HepG2 (cell line): ENCODE data around the gene PLSCR5.

Experiments
- CTCF ChIP-seq: sonication (generic); formaldehyde crosslinking; IDR thresholded peaks from 2 replicates; pipeline ENCODE4 v1.5.0; 2020; ENCODE audit warnings: mild to moderate bottlenecking, missing genetic modification reagents, moderate library complexity
- EZH2 ChIP-seq: conservative IDR thresholded peaks from 2 replicates; pipeline ENCODE4 v1.6.1; 2012; ENCODE audit warnings: mild to moderate bottlenecking, low read depth, low read length, moderate library complexity
- POLR2A ChIP-seq, 2 experiments: IDR thresholded peaks; 2 replicates each; pipeline ENCODE4 v1.6.1; 2011; ENCODE audit warnings: low read depth in 2 of 2, low read length in 2 of 2, mild to moderate bottlenecking in 1 of 2, moderate library complexity in 1 of 2; ENCODE audit not compliant: insufficient read depth in 1 of 2
- PRDM15 ChIP-seq: sonication (generic); formaldehyde crosslinking; IDR thresholded peaks from 2 replicates; pipeline ENCODE4 v1.4.0; 2020; ENCODE audit warnings: missing genetic modification reagents
- PRDM4 ChIP-seq: sonication (generic); formaldehyde crosslinking; IDR thresholded peaks from 2 replicates; pipeline ENCODE4 v1.9.0; 2021; ENCODE audit warnings: missing genetic modification reagents, borderline replicate concordance
- RBM22 ChIP-seq: fragments of 200-400 bp; formaldehyde crosslinking; optimal IDR thresholded peaks from 2 replicates; pipeline ENCODE3; 2017; ENCODE audit warnings: mild to moderate bottlenecking, low read length, moderate library complexity
- SRSF9 ChIP-seq: fragments of 200-400 bp; formaldehyde crosslinking; IDR thresholded peaks from 2 replicates; pipeline ENCODE4 v1.6.1; 2018; ENCODE audit warnings: borderline replicate concordance, mild to moderate bottlenecking, low read depth, low read length; ENCODE audit not compliant: insufficient read depth, poor library complexity, severe bottlenecking
- TBP ChIP-seq: sonication (generic); formaldehyde crosslinking; IDR thresholded peaks from 2 replicates; pipeline ENCODE4 v1.5.0; 2020; ENCODE audit warnings: missing genetic modification reagents
- ZBTB49 ChIP-seq: sonication (generic); formaldehyde crosslinking; IDR thresholded peaks from 2 replicates; pipeline ENCODE4 v1.4.0; 2020; ENCODE audit warnings: missing genetic modification reagents, borderline replicate concordance
- TF ChIP-seq, protein P1 (sequence below): sonication (generic); formaldehyde crosslinking; IDR thresholded peaks from 2 replicates; pipeline ENCODE4 v1.4.0; 2020; ENCODE audit warnings: missing genetic modification reagents, low read depth, mild to moderate bottlenecking, borderline replicate concordance
- TF ChIP-seq, protein P2 (sequence below): sonication (generic); formaldehyde crosslinking; IDR thresholded peaks from 2 replicates; pipeline ENCODE4 v1.5.1; 2020; ENCODE audit warnings: mild to moderate bottlenecking, missing genetic modification reagents, moderate library complexity
- TF ChIP-seq, protein P3 (sequence below): sonication (generic); formaldehyde crosslinking; IDR thresholded peaks from 2 replicates; pipeline ENCODE4 v1.4.0; 2020; ENCODE audit warnings: missing genetic modification reagents
- TF ChIP-seq, protein P4 (sequence below): sonication (generic); formaldehyde crosslinking; IDR thresholded peaks from 2 replicates; pipeline ENCODE4 v1.4.0; 2020; ENCODE audit warnings: missing genetic modification reagents

DNA sequence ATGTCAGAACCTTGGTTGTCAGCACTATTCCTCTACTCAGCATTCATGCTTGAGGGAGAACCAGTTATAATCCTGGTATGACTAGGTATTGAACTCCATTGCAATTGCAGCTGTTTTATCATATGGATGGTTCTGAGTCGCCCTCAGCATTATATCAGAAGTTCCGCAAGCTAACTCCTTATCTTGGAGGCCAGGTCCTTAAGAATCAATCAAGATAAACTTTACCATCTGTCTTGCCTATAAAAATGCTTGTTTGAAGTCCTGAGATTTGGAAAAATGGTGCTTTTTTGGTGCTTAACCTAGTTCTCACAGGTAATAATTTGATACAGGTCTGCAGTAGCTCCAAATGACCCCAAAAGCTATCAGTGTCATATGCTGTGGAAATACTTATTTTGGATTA lies 44.5 kb downstream of the PLSCR5 start:
- TF ChIP-seq PRDM4 (CRISPR knock-in tag), result no peak
- TF ChIP-seq, protein P1, sequence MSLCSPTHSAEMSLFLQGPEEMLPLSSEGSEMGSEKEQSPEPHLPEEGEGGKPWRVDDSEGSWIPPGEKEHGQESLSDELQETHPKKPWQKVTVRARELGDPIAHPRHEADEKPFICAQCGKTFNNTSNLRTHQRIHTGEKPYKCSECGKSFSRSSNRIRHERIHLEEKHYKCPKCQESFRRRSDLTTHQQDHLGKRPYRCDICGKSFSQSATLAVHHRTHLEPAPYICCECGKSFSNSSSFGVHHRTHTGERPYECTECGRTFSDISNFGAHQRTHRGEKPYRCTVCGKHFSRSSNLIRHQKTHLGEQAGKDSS (CRISPR knock-in tag), result no peak
- no peak for TF ChIP-seq POLR2A (IDR thresholded peaks at IDR 0.05; ENCODE audit: insufficient read depth in 1 of 2, low read depth in 2 of 2, low read length in 2 of 2)
- no peak for TF ChIP-seq TBP (CRISPR knock-in tag)
- TF ChIP-seq, protein P2, sequence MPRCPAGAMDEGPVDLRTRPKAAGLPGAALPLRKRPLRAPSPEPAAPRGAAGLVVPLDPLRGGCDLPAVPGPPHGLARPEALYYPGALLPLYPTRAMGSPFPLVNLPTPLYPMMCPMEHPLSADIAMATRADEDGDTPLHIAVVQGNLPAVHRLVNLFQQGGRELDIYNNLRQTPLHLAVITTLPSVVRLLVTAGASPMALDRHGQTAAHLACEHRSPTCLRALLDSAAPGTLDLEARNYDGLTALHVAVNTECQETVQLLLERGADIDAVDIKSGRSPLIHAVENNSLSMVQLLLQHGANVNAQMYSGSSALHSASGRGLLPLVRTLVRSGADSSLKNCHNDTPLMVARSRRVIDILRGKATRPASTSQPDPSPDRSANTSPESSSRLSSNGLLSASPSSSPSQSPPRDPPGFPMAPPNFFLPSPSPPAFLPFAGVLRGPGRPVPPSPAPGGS, result no peak
- TF ChIP-seq, protein P3, sequence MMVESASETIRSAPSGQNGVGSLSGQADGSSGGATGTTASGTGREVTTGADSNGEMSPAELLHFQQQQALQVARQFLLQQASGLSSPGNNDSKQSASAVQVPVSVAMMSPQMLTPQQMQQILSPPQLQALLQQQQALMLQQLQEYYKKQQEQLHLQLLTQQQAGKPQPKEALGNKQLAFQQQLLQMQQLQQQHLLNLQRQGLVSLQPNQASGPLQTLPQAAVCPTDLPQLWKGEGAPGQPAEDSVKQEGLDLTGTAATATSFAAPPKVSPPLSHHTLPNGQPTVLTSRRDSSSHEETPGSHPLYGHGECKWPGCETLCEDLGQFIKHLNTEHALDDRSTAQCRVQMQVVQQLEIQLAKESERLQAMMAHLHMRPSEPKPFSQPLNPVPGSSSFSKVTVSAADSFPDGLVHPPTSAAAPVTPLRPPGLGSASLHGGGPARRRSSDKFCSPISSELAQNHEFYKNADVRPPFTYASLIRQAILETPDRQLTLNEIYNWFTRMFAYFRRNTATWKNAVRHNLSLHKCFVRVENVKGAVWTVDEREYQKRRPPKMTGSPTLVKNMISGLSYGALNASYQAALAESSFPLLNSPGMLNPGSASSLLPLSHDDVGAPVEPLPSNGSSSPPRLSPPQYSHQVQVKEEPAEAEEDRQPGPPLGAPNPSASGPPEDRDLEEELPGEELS (CRISPR knock-in tag), result no peak
- TF ChIP-seq CTCF (CRISPR knock-in tag), result no peak
- TF ChIP-seq EZH2, result no peak
- no peak for TF ChIP-seq PRDM15 (CRISPR knock-in tag)
- TF ChIP-seq ZBTB49, result no peak
- TF ChIP-seq, protein P4, sequence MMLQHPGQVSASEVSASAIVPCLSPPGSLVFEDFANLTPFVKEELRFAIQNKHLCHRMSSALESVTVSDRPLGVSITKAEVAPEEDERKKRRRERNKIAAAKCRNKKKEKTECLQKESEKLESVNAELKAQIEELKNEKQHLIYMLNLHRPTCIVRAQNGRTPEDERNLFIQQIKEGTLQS, result no peak
- TF ChIP-seq RBM22, result no peak
- TF ChIP-seq SRSF9, result no peak
